ENCODE data around the gene PALM.

The PALM gene

GRCh38 chr19:729965-730668, 21.4 kb downstream of the PALM start:
- no peak for DNase-seq (ENCODE audit: low read depth)
- no peak overlapping the region for H3K4me3 ChIP-seq (ENCODE audit: control insufficient read depth, low read depth, low read length)
- TF ChIP-seq, protein P1, sequence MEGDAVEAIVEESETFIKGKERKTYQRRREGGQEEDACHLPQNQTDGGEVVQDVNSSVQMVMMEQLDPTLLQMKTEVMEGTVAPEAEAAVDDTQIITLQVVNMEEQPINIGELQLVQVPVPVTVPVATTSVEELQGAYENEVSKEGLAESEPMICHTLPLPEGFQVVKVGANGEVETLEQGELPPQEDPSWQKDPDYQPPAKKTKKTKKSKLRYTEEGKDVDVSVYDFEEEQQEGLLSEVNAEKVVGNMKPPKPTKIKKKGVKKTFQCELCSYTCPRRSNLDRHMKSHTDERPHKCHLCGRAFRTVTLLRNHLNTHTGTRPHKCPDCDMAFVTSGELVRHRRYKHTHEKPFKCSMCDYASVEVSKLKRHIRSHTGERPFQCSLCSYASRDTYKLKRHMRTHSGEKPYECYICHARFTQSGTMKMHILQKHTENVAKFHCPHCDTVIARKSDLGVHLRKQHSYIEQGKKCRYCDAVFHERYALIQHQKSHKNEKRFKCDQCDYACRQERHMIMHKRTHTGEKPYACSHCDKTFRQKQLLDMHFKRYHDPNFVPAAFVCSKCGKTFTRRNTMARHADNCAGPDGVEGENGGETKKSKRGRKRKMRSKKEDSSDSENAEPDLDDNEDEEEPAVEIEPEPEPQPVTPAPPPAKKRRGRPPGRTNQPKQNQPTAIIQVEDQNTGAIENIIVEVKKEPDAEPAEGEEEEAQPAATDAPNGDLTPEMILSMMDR (IDR thresholded peaks at IDR 0.05; ENCODE audit: control insufficient read depth, insufficient read depth, low read depth, low read length, missing control alignments) = no peak

GRCh38 chr19:731000-731399, 22.3 kb downstream of the PALM start:
- no peak overlapping the region for H3K4me3 ChIP-seq (ENCODE audit: control insufficient read depth, low read depth, low read length)
- DNase-seq (ENCODE audit: low read depth) = no peak
- TF ChIP-seq, protein P1 (IDR thresholded peaks at IDR 0.05; ENCODE audit: control insufficient read depth, insufficient read depth, low read depth, low read length, missing control alignments) = no peak

DNA sequence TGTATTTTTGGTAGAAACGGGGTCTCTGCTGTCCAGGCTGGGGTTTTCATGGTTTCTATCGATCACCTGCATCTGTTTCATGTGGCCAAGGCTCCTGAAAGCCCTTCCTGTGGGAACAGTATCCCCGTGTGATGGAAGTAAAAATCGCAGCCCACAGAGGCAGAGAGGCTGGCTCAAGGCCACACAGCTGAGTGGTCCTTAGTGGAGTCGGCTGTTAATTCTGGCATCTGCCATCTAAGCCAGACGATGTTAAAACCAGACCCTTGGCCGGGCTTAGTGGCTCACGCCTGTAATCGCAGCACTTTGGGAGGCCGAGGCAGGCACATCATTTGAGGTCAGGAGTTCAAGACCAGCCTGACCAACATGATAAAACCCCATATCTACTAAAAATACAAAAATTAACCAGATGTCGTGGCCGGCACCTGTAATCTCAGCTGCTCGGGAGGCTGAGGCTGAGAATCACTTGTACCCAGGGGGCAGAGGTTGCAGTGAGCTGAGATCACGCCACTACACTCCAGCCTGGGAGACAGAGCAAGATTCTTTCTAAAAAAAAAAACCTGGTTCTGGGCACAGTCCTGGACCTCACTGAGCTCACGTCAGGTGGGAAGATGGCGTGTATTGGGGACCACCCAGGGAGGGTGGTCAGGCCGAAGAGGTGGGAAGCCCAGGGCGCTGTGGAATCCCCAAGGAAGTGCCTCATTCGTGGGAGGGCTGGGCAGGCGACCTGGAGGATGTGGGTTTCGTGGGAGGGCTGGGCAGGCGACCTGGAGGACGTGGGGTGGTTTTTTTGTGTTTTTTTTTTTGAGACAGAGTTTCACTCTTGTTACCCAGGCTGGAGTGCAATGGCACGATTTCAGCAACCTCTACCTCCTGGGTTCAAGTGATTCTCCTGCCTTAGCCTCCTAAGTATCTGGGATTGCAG, 23.7 kb downstream of the PALM start:
- no peak overlapping the region for H3K4me3 ChIP-seq (ENCODE audit: control insufficient read depth, low read depth, low read length)
- TF ChIP-seq, protein P1 (IDR thresholded peaks at IDR 0.05; ENCODE audit: control insufficient read depth, insufficient read depth, low read depth, low read length, missing control alignments) = no peak
- DNase-seq (ENCODE audit: low read depth) = no peak

GRCh38 chr19:734716-735115, 26.0 kb downstream of the PALM start:
- TF ChIP-seq, protein P1 (IDR thresholded peaks at IDR 0.05; ENCODE audit: control insufficient read depth, insufficient read depth, low read depth, low read length, missing control alignments) = no peak

DNA sequence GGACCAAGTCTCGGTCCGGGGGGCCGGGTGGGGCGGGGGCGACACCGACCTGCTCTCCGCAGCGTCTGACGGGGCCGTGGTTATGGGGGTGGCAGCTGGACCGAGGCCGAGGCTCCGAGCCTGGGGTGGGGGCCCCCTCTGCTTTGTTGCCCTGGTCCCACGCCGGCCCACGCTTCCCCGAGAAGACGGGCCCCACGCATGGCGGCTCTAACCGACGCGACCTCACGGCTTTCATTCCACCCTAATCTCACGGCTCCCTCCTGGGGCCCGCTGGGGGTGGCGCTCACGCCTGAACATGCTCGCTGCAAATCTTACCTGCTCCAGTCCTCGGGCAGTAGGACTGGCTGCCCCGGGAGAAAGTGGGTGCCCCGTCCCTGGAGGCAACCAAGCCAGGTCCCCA, 27.4 kb downstream of the PALM start:
- TF ChIP-seq, protein P1 (IDR thresholded peaks at IDR 0.05; ENCODE audit: control insufficient read depth, insufficient read depth, low read depth, low read length, missing control alignments) = no peak
- no peak for DNase-seq (ENCODE audit: low read depth)
- H3K4me3 ChIP-seq (ENCODE audit: control insufficient read depth, low read depth, low read length) = no peak overlapping the region

More at GRCh38 chr19:734716-735115, 26.0 kb downstream of the PALM start:
- DNase-seq (ENCODE audit: low read depth) = no peak
- H3K4me3 ChIP-seq (ENCODE audit: control insufficient read depth, low read depth, low read length) = no peak overlapping the region

DNA sequence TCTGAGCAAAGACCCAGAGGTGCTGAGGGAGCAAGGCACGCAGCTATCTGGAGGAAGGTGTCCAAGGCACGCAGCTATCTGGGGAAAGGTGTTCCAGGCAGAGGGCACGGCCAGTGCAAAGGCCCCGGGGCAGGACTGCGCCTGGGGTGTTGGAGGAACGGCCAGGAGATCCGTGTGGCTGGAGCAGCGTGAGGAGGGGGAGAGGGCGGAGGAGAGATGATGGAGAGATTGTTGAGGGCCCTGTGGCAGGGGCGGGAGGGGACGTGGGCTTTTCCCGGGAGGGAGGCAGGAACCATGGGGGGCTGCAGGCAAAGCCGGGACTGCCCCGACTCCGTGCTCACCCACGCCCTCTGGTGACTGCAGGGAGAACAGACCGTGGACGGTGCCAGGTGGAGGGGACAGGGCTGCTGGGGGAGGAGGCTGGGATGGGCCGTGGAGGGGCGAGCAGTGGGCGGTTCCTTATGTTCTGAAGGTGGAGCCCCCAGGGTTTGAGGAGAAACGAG, 28.9 kb downstream of the PALM start:
- TF ChIP-seq, protein P1 (IDR thresholded peaks at IDR 0.05; ENCODE audit: control insufficient read depth, insufficient read depth, low read depth, low read length, missing control alignments) = peak; percentile 68
- H3K4me3 ChIP-seq (ENCODE audit: control insufficient read depth, low read depth, low read length) = no peak overlapping the region
- no peak for DNase-seq (ENCODE audit: low read depth)
